GM20431 (cell line): ENCODE measurements around the gene NCAPG.

Source experiments
- in situ Hi-C: fragments of 300-500 bp; cut with MseI, MboI; formaldehyde crosslinking; loops from one replicate; pipeline ENCODE4 v1.15.0; 2020; ENCODE audit warnings: low sequenced_read_pairs; ENCODE audit not compliant: unreplicated experiment

The NCAPG gene

DNA sequence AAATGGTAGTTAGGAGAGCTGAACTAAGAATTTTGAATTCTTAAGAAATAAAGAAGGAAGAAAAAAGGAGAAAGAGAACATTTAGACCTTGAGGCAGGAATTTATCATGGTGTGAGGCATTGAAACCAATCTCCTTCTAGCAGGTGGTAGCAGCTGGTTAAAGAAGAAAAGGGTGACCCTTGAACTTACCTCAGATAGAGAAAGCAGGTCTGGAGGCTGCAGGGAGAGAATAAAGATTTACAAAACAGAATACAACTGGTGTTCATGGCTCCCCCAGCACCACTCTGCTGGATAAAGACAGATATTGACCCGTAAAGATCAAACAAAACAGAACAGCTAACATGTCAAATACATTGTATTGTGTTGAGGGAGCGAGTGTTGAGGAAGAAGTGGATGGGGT lies 56.0 kb downstream of the NCAPG start:
- in situ Hi-C loops = no loop called here

DNA sequence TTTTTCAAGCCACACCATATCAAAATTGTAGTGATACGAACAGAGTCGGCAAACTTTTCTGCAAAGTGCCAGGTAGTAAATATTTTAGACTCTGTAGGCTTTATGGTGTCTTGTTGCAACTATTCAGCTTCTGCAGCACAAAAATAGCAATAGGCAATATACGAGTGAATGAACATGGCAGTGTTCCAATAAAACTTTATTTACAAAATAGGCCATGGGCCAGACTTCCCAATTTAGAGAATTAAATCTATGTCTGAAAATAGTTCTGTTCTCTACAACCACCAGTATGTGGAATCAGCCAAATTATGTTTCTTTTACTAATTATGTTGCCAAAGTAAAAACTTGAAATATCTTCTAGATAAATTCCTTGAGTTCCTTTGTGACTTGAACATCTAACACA lies 56.5 kb downstream of the NCAPG start:
- in situ Hi-C loops = no loop called here

DNA sequence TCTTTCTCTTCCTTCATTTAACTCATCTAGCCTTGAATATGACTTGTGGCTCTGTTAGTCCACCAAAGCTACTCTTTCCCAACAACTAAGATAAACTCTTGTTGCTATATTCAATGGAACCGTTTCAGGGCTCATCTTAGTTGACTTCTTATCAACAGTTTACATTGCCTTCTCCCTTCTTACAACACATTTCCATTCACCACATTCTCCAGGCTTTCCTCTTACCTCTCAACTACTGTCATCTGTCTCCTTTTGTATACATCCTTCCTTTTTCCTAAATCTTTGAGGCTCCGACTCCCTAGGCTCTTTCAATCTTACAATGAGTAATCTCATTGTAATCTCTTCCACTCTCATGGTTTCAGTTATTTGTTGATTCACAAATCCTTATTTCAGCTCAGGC lies 58.5 kb downstream of the NCAPG start:
- in situ Hi-C loops = no loop called here

DNA sequence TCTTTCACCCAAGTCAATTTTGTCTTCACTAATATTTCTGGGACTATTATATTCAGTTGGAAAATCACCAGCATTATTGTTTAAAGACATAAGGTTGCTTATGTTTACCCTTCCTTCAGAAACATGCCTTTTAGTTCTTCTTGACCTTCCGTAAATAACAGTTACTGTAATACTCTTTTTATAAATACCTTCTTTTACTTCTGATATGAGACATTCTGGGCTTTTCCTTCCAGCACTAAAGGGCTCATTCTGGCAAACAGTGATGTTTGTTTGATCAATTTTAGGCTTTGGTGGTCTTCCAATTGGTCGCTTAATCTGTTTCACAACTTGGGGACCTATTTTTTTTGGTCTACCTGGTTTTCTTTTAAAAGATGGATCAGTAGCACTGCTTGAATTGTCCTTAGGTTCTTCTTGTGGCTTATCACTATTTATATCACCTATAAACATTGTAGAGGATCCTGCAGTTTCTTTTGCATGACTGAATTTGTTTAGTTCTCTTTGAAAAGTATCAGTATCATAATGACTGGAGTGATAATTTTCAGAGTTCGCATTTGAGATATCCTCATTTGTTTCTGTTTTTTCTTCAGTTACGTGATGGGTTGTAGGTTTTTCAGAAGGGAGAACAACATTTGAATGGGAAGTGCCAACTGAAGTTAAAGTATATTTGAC lies 64.8 kb downstream of the NCAPG start:
- in situ Hi-C loops = no loop called here

DNA sequence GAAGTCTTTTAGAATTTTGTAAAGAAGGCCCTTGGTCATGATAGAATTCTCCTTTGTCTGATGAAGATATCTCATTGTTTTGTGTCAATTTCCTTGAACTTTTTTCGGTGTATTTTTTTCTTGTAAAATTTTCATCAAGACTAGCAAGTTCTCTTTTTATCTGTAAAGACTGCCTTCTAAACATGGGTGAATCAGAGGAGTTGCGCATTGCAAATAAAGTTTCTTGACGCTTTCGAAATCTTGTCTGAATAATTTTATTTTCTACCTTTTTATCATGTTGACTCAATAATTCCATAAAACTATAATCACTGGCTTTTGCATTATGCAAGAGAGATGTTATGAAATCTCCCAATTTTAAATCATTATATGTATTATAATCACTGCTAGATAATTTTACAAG lies 66.2 kb downstream of the NCAPG start:
- in situ Hi-C loops = no loop called here

- in situ Hi-C loops = no loop called here
Observed at GRCh38 chr4:17877661-17878060, 66.9 kb downstream of the NCAPG start.

DNA sequence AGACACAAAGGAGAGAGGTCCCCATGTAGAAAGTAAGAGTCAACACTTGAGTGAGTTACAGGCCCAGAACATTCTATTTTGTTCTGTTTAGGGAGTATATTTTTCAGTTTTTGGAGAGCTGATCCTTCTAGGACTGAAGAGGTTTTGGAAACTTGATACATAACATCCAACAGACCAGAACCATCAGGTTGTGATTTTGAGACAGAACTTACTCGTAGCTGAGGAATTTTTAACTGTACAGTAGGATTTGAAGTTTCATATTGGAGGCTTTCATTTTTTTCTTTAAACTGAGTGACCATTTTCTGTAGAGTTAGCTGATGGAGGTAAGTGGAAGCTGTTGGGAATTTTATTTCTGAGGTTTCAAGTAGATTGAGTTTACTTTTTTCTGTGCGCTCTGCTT lies 73.3 kb downstream of the NCAPG start:
- in situ Hi-C loops = no loop called here

- in situ Hi-C loops = no loop called here
Observed at GRCh38 chr4:17884511-17884910, 73.7 kb downstream of the NCAPG start.

GRCh38 chr4:17889692-17890091 lies 78.9 kb downstream of the NCAPG start:
- in situ Hi-C loops = no loop called here

DNA sequence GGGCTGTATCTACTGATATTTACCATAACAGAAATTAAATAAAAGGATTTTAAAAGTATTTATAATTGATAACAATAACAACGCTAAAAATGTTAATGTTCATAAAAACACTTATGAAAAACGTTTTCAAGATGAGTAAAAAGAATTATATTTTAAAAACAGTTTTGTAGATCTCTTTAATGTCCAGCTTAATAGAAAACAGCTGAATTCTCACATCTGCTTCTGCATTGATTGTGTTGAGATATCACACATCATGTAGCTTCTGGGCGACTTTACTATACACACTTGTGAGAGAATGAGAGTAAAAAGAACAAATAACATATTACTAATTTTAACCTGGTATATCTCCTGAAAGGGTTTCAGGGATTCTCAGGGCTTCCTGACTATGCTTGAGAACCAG lies 83.6 kb downstream of the NCAPG start:
- in situ Hi-C loops = no loop called here
